ENCODE measurements around the gene FBXO42. TPM values are rescaled to one million over a fixed set of nuclear protein-coding genes. Genes with fewer than 3 reads are reported as not detected.
A peak's percentile ranks its signal among the peaks of the same experiment; 100 is the strongest.

Gene FBXO42
- total and polyA plus RNA-seq, 12 donors, result 14.0 to 44.9 (median 19.7) TPM

GRCh38 chr1:16286122-16286521 is 66.2 kb downstream of the FBXO42 start:
- Histone ChIP-seq H3K9me3 (replicated peaks in 1 of 3) (no peaks in the 10 kb centered on the region), H3K36me3 (replicated peaks in 1 of 2) (peaks cover 0 to 4% of the 10 kb centered on the region in 2 donors), H3K4me1 (replicated peaks in 1 of 2) (peaks cover 0 to under 1% of the 10 kb centered on the region in 2 donors), H3K27me3 (no peaks in the 10 kb centered on the region), H3K4me3 (no peak overlapping the region), H3K27ac (no peak overlapping the region)
- TF ChIP-seq CTCF (IDR thresholded peaks at IDR 0.05), result no peak
- no peak for TF ChIP-seq POLR2A (IDR thresholded peaks at IDR 0.05)
- no peak for DNase-seq
- WGBS, 4 donors, result 74 to 83% (median 80%) methylated on average over 4 of the region's 4 CpGs
- intact Hi-C loops (cut with DNase I), result no loop called here

GRCh38 chr1:16281765-16282164 is 70.5 kb downstream of the FBXO42 start:
- intact Hi-C loops (cut with DNase I), result no loop called here
- H3K36me3 ChIP-seq (replicated peaks in 1 of 2), result no peaks in the 10 kb centered on the region
- 81 to 100% (median 82%) methylated on average over 2 of the region's 2 CpGs for WGBS, 4 donors
- peaks cover 0 to 8% of the 10 kb centered on the region in 2 donors for H3K4me1 ChIP-seq (replicated peaks in 1 of 2)
- H3K27ac ChIP-seq, result no peak overlapping the region
- no peaks in the 10 kb centered on the region for H3K9me3 ChIP-seq (replicated peaks in 1 of 3)
- DNase-seq, result no peak
- no peak for TF ChIP-seq CTCF (IDR thresholded peaks at IDR 0.05)
- no peak for TF ChIP-seq POLR2A (IDR thresholded peaks at IDR 0.05)
- no peaks in the 10 kb centered on the region for H3K27me3 ChIP-seq
- no peak overlapping the region for H3K4me3 ChIP-seq

GRCh38 chr1:16279186-16279585 is 73.1 kb downstream of the FBXO42 start:
- H3K27me3 ChIP-seq, result no peaks in the 10 kb centered on the region
- 69 to 88% (median 80%) methylated on average over 2 of the region's 2 CpGs for WGBS, 4 donors
- no peak overlapping the region for H3K4me3 ChIP-seq
- no peaks in the 10 kb centered on the region for H3K36me3 ChIP-seq (replicated peaks in 1 of 2)
- intact Hi-C loops (cut with DNase I), result no loop called here
- peaks cover 4 to 13% of the 10 kb centered on the region in 2 donors for H3K4me1 ChIP-seq (replicated peaks in 1 of 2)
- no peaks in the 10 kb centered on the region for H3K9me3 ChIP-seq (replicated peaks in 1 of 3)
- TF ChIP-seq CTCF (IDR thresholded peaks at IDR 0.05) (no peak), POLR2A (IDR thresholded peaks at IDR 0.05) (no peak)
- no peak overlapping the region for H3K27ac ChIP-seq
- no peak for DNase-seq

GRCh38 chr1:16276302-16277030 is 75.8 kb downstream of the FBXO42 start:
- no peak overlapping the region for H3K4me3 ChIP-seq
- no peaks in the 10 kb centered on the region for H3K9me3 ChIP-seq (replicated peaks in 1 of 3)
- 63 to 74% (median 71%) methylated on average over 6 of the region's 6 CpGs for WGBS, 4 donors

More at GRCh38 chr1:16276302-16277030, 75.8 kb downstream of the FBXO42 start:
- H3K27ac ChIP-seq, result no peak overlapping the region
- peak in 2 of 7 donors; percentile 37 to 38 for DNase-seq
- H3K27me3 ChIP-seq, result no peaks in the 10 kb centered on the region
- intact Hi-C loops (cut with DNase I), result no loop called here
- no peaks in the 10 kb centered on the region for H3K36me3 ChIP-seq (replicated peaks in 1 of 2)
- peaks cover 4 to 13% of the 10 kb centered on the region in 2 donors for H3K4me1 ChIP-seq (replicated peaks in 1 of 2)
- no peak for TF ChIP-seq CTCF (IDR thresholded peaks at IDR 0.05)
- no peak for TF ChIP-seq POLR2A (IDR thresholded peaks at IDR 0.05)
